Measurements from ENCODE around the gene PCK1. TPM values are rescaled to one million over a fixed set of nuclear protein-coding genes. Genes with fewer than 3 reads are reported as not detected.

Gene PCK1
- total RNA-seq, 1 donor from 2014 or later = 8.4 TPM

GRCh38 chr20:57612916-57613315 is 52.0 kb downstream of the PCK1 start:
- no peak overlapping the region for H3K4me3 ChIP-seq (ENCODE audit: low read length in 3 of 3)
- H3K27ac ChIP-seq (ENCODE audit: low read depth, low read length) = no peak overlapping the region
- no peak overlapping the region for H3K9ac ChIP-seq (ENCODE audit: low read depth in 1 of 3, low read length in 3 of 3)
- peaks cover 8 to 56% (median 28%) of the 10 kb centered on the region in 3 donors for H3K27me3 ChIP-seq (ENCODE audit: control insufficient read depth in 3 of 3, insufficient read depth in 3 of 3, low read length in 3 of 3)
- no peaks in the 10 kb centered on the region for H3K36me3 ChIP-seq (ENCODE audit: control insufficient read depth in 3 of 3, insufficient read depth in 3 of 3, low read length in 3 of 3)
- no peaks in the 10 kb centered on the region for H3K4me1 ChIP-seq (ENCODE audit: control insufficient read depth in 3 of 3, insufficient read depth in 3 of 3, low read length in 3 of 3)
- H3K9me3 ChIP-seq (ENCODE audit: control insufficient read depth in 3 of 3, low read length in 3 of 3) = no peaks in the 10 kb centered on the region

- Histone ChIP-seq H3K36me3 (ENCODE audit: control insufficient read depth in 3 of 3, insufficient read depth in 3 of 3, low read length in 3 of 3) (no peaks in the 10 kb centered on the region), H3K4me3 (ENCODE audit: low read length in 3 of 3) (no peak overlapping the region), H3K27ac (ENCODE audit: low read depth, low read length) (no peak overlapping the region), H3K9me3 (ENCODE audit: control insufficient read depth in 3 of 3, low read length in 3 of 3) (no peaks in the 10 kb centered on the region), H3K9ac (ENCODE audit: low read depth in 1 of 3, low read length in 3 of 3) (no peak overlapping the region), H3K27me3 (ENCODE audit: control insufficient read depth in 3 of 3, insufficient read depth in 3 of 3, low read length in 3 of 3) (peaks cover 8 to 54% (median 25%) of the 10 kb centered on the region in 3 donors), H3K4me1 (ENCODE audit: control insufficient read depth in 3 of 3, insufficient read depth in 3 of 3, low read length in 3 of 3) (no peaks in the 10 kb centered on the region)
These were observed 52.6 kb downstream of the PCK1 start for GRCh38 chr20:57613481-57613921.

GRCh38 chr20:57614490-57615444 is 53.9 kb downstream of the PCK1 start:
- Histone ChIP-seq H3K9ac (ENCODE audit: low read depth in 1 of 3, low read length in 3 of 3) (no peak overlapping the region), H3K36me3 (ENCODE audit: control insufficient read depth in 3 of 3, insufficient read depth in 3 of 3, low read length in 3 of 3) (no peaks in the 10 kb centered on the region), H3K27me3 (ENCODE audit: control insufficient read depth in 3 of 3, insufficient read depth in 3 of 3, low read length in 3 of 3) (peaks cover 8 to 41% (median 13%) of the 10 kb centered on the region in 3 donors), H3K4me1 (ENCODE audit: control insufficient read depth in 3 of 3, insufficient read depth in 3 of 3, low read length in 3 of 3) (peaks cover 0 to 3% (median 2%) of the 10 kb centered on the region in 3 donors), H3K4me3 (ENCODE audit: low read length in 3 of 3) (no peak overlapping the region), H3K9me3 (ENCODE audit: control insufficient read depth in 3 of 3, low read length in 3 of 3) (no peaks in the 10 kb centered on the region), H3K27ac (ENCODE audit: low read depth, low read length) (no peak overlapping the region)

GRCh38 chr20:57615445-57615811 is 54.5 kb downstream of the PCK1 start:
- Histone ChIP-seq H3K27me3 (ENCODE audit: control insufficient read depth in 3 of 3, insufficient read depth in 3 of 3, low read length in 3 of 3) (peaks cover 8 to 36% (median 8%) of the 10 kb centered on the region in 3 donors), H3K9me3 (ENCODE audit: control insufficient read depth in 3 of 3, low read length in 3 of 3) (no peaks in the 10 kb centered on the region)

GRCh38 chr20:57616143-57616951 is 55.4 kb downstream of the PCK1 start:
- Histone ChIP-seq H3K9me3 (ENCODE audit: control insufficient read depth in 3 of 3, low read length in 3 of 3) (no peaks in the 10 kb centered on the region), H3K27ac (ENCODE audit: low read depth, low read length) (no peak overlapping the region), H3K36me3 (ENCODE audit: control insufficient read depth in 3 of 3, insufficient read depth in 3 of 3, low read length in 3 of 3) (no peaks in the 10 kb centered on the region), H3K27me3 (ENCODE audit: control insufficient read depth in 3 of 3, insufficient read depth in 3 of 3, low read length in 3 of 3) (peaks cover 5 to 34% (median 8%) of the 10 kb centered on the region in 3 donors), H3K9ac (ENCODE audit: low read depth in 1 of 3, low read length in 3 of 3) (no peak overlapping the region), H3K4me1 (ENCODE audit: control insufficient read depth in 3 of 3, insufficient read depth in 3 of 3, low read length in 3 of 3) (peaks cover 2 to 7% (median 3%) of the 10 kb centered on the region in 3 donors), H3K4me3 (ENCODE audit: low read length in 3 of 3) (no peak overlapping the region)

More at GRCh38 chr20:57615445-57615811, 54.5 kb downstream of the PCK1 start:
- Histone ChIP-seq H3K36me3 (ENCODE audit: control insufficient read depth in 3 of 3, insufficient read depth in 3 of 3, low read length in 3 of 3) (no peaks in the 10 kb centered on the region), H3K4me3 (ENCODE audit: low read length in 3 of 3) (no peak overlapping the region), H3K4me1 (ENCODE audit: control insufficient read depth in 3 of 3, insufficient read depth in 3 of 3, low read length in 3 of 3) (peaks cover 2 to 4% (median 3%) of the 10 kb centered on the region in 3 donors), H3K9ac (ENCODE audit: low read depth in 1 of 3, low read length in 3 of 3) (no peak overlapping the region), H3K27ac (ENCODE audit: low read depth, low read length) (no peak overlapping the region)

- peaks cover 5 to 31% (median 8%) of the 10 kb centered on the region in 3 donors for H3K27me3 ChIP-seq (ENCODE audit: control insufficient read depth in 3 of 3, insufficient read depth in 3 of 3, low read length in 3 of 3)
- peaks cover 2 to 7% (median 3%) of the 10 kb centered on the region in 3 donors for H3K4me1 ChIP-seq (ENCODE audit: control insufficient read depth in 3 of 3, insufficient read depth in 3 of 3, low read length in 3 of 3)
- no peaks in the 10 kb centered on the region for H3K36me3 ChIP-seq (ENCODE audit: control insufficient read depth in 3 of 3, insufficient read depth in 3 of 3, low read length in 3 of 3)
- H3K9ac ChIP-seq (ENCODE audit: low read depth in 1 of 3, low read length in 3 of 3) = no peak overlapping the region
- no peak overlapping the region for H3K4me3 ChIP-seq (ENCODE audit: low read length in 3 of 3)
- H3K9me3 ChIP-seq (ENCODE audit: control insufficient read depth in 3 of 3, low read length in 3 of 3) = no peaks in the 10 kb centered on the region
- no peak overlapping the region for H3K27ac ChIP-seq (ENCODE audit: low read depth, low read length)
These were observed 56.3 kb downstream of the PCK1 start for GRCh38 chr20:57617079-57617795.

Other genes with a start within 250 kb of the PCK1 start
- gene SPO11, start 231.3 kb upstream of the PCK1 start, total RNA-seq = not detected
- gene RAE1, start 209.9 kb upstream of the PCK1 start, total RNA-seq = 18.3 TPM
- 60.0 TPM for gene RBM38, start 169.7 kb upstream of the PCK1 start, total RNA-seq
- not detected for gene CTCFL, start 36.0 kb upstream of the PCK1 start, total RNA-seq
- gene ZBP1, start 59.3 kb downstream of the PCK1 start, total RNA-seq = under 0.01 TPM
- 5.2 TPM for gene PMEPA1, start 148.9 kb downstream of the PCK1 start, total RNA-seq

Measured in skeletal muscle tissue (tissue), 4 donors.